HFFc6 (cell line): ENCODE measurements around the gene SAMD1. TPM values are rescaled to one million over a fixed set of nuclear protein-coding genes. Genes with fewer than 3 reads are reported as not detected.
"Not testable (repeated sequence)": the region's sequence is repeated elsewhere in the genome, so short reads cannot be mapped to it uniquely, and the experiment has no call there.

Source experiments
- DNase-seq: peaks from one replicate; pipeline ENCODE4 v3.0.0-alpha.2; 2018
- H3K27ac Mint-ChIP-seq: 2 replicates; pipeline ENCODE4 v1.8.0; 2020; ENCODE audit warnings: mild to moderate bottlenecking, mixed read lengths
- H3K27me3 Mint-ChIP-seq: 2 replicates; pipeline ENCODE4 v1.8.0; 2021; ENCODE audit warnings: mild to moderate bottlenecking, moderate library complexity, mixed read lengths; ENCODE audit not compliant: insufficient read depth
- H3K36me3 Mint-ChIP-seq: 2 replicates; pipeline ENCODE4 v1.8.0; 2021; ENCODE audit warnings: low read depth, mixed read lengths
- H3K4me1 Mint-ChIP-seq: 2 replicates; pipeline ENCODE4 v1.8.0; 2020; ENCODE audit warnings: low read depth, mixed read lengths
- H3K4me3 Mint-ChIP-seq: 2 replicates; pipeline ENCODE4 v1.8.0; 2020; ENCODE audit warnings: mild to moderate bottlenecking, moderate library complexity, mixed read lengths
- H3K9me3 Mint-ChIP-seq: 2 replicates; pipeline ENCODE4 v1.8.0; 2020; ENCODE audit warnings: mild to moderate bottlenecking, mixed read lengths
- CTCF ChIP-seq: fragments of 200-600 bp; sonication (generic); IDR thresholded peaks from 2 replicates; pipeline ENCODE4 v1.5.0; 2021; ENCODE audit warnings: antibody characterized with exemption, mild to moderate bottlenecking
- total RNA-seq, 6 experiments: library from RNA; stranded (reverse); fragmentation: NEBNext Ultra II Directional; extraction: Animal tissue kit (Norgen Biotek cat#: 25700); gene quantifications; 2 replicates in 1 of 6; 3 replicates in 5 of 6; pipeline ENCODE4 v1.2.3, GENCODE V29; 2021

Gene SAMD1
- total RNA-seq, 6 experiments from 2014 or later, result 33.0 to 48.6 (median 35.9) TPM

GRCh38 chr19:14042659-14043608 is 47.6 kb downstream of the SAMD1 start:
- H3K27me3 Mint-ChIP-seq, H3K9me3 Mint-ChIP-seq, H3K4me1 Mint-ChIP-seq, H3K4me3 Mint-ChIP-seq, H3K36me3 Mint-ChIP-seq: not testable (repeated sequence)
- peak overlapping the region; percentile 93 for H3K27ac Mint-ChIP-seq
- DNase-seq, result peak; percentile 74
- peak; percentile 82 for TF ChIP-seq CTCF

- Mint-ChIP-seq H3K27ac (no peak overlapping the region), H3K4me3 (no peak overlapping the region), H3K9me3 (no peaks in the 10 kb centered on the region), H3K4me1 (peaks cover 18% of the 10 kb centered on the region), H3K36me3 (no peaks in the 10 kb centered on the region), H3K27me3 (peaks cover 1% of the 10 kb centered on the region)
- TF ChIP-seq CTCF, result no peak
- no peak for DNase-seq
These were observed 51.4 kb downstream of the SAMD1 start for GRCh38 chr19:14039181-14039580.

Other genes with a start within 250 kb of the SAMD1 start
- gene NANOS3, start 213.6 kb downstream of the SAMD1 start, total RNA-seq, result 1 to 10 TPM in 5 of 6 experiments, under 1 TPM in 1; 0.91 to 1.7 (median 1.4) TPM
- gene BRME1, start 184.6 kb downstream of the SAMD1 start, total RNA-seq, result under 1 TPM; 0.37 to 0.67 (median 0.55) TPM
- 10 to 100 TPM; 22.9 to 28.3 (median 25.5) TPM for gene CC2D1A, start 184.6 kb downstream of the SAMD1 start, total RNA-seq
- gene PODNL1, start 152.3 kb downstream of the SAMD1 start, total RNA-seq, result 10 to 100 TPM; 10.1 to 13.7 (median 12.2) TPM
- gene DCAF15, start 138.2 kb downstream of the SAMD1 start, total RNA-seq, result 10 to 100 TPM; 19.9 to 29.0 (median 26.5) TPM
- 10 to 100 TPM; 11.6 to 13.0 (median 12.2) TPM for gene RFX1, start 84.4 kb downstream of the SAMD1 start, total RNA-seq
- not detected for gene RLN3, start 62.6 kb downstream of the SAMD1 start, total RNA-seq
- 1 to 10 TPM; 4.7 to 6.1 (median 5.1) TPM for gene IL27RA, start 59.0 kb downstream of the SAMD1 start, total RNA-seq
- 1 to 10 TPM; 1.2 to 4.0 (median 2.8) TPM for gene PALM3, start 28.7 kb downstream of the SAMD1 start, total RNA-seq
- gene MISP3, start 18.0 kb downstream of the SAMD1 start, total RNA-seq, result 1 to 10 TPM in 2 of 6 experiments, under 1 TPM in 4; 0.62 to 1.2 (median 0.88) TPM
- gene C19orf67, start 5.0 kb downstream of the SAMD1 start, total RNA-seq, result not detected
- gene PRKACA, start 27.0 kb upstream of the SAMD1 start, total RNA-seq, result 100 to 1,000 TPM; 137 to 170 (median 149) TPM
- gene ASF1B, start 45.8 kb upstream of the SAMD1 start, total RNA-seq, result 10 to 100 TPM; 11.0 to 22.8 (median 18.6) TPM
- 1 to 10 TPM; 1.6 to 2.9 (median 2.2) TPM for gene ADGRL1, start 115.4 kb upstream of the SAMD1 start, total RNA-seq